Ascending aorta (tissue), 2 donors: ENCODE measurements around the gene NFU1. TPM values are rescaled to one million over a fixed set of nuclear protein-coding genes. Genes with fewer than 3 reads are reported as not detected.

Experiments used
- DNase-seq, 2 donors: peaks; one replicate each; pipeline ENCODE4 v3.0.0-alpha.2; 2019; ENCODE audit warnings: low spot score in 2 of 2
- H3K27ac ChIP-seq, 2 donors: fragments of 200-600 bp; sonication (generic); one replicate each; pipeline ENCODE4 v1.5.1; 2016 to 2017; ENCODE audit warnings: mild to moderate bottlenecking in 1 of 2
- H3K27me3 ChIP-seq: fragments of 200-600 bp; sonication (generic); one replicate; pipeline ENCODE4 v1.5.1; 2017
- H3K36me3 ChIP-seq, 2 donors: fragments of 200-600 bp; sonication (generic); one replicate each; pipeline ENCODE4 v1.5.1; 2016
- H3K4me1 ChIP-seq, 2 donors: fragments of 200-600 bp; sonication (generic); one replicate each; pipeline ENCODE4 v1.5.1; 2016 to 2017; ENCODE audit warnings: mild to moderate bottlenecking in 1 of 2
- H3K4me3 ChIP-seq, 2 donors: fragments of 200-600 bp; sonication (generic); one replicate each; pipeline ENCODE4 v1.5.1; 2016 to 2017; ENCODE audit warnings: mild to moderate bottlenecking in 1 of 2
- H3K9me3 ChIP-seq, 2 donors: fragments of 200-600 bp; sonication (generic); one replicate each; pipeline ENCODE4 v1.5.1; 2016
- CTCF ChIP-seq, 3 experiments: fragments of 200-600 bp in 2 of 3; fragments of 450-650 bp in 1 of 3; sonication (generic) in 2 of 3; IDR thresholded peaks; one replicate each; pipeline ENCODE4 v1.5.1; 2016 to 2019; ENCODE audit warnings: antibody characterized with exemption in 3 of 3, mild to moderate bottlenecking in 1 of 3, moderate library complexity in 1 of 3
- intact Hi-C: fragments of 100-400 bp; cut with DNase I; formaldehyde crosslinking; loops from one replicate; pipeline ENCODE4 v1.15.1; 2023
- total RNA-seq: library from RNA; depleted of rRNA; stranded (reverse); fragments of >200 nt; gene quantifications from one replicate; pipeline ENCODE4 v1.1.0, GENCODE V29; 2016

NFU1 gene
- total RNA-seq, 1 donor from 2014 or later = 49.4 TPM

GRCh38 chr2:69477627-69478026 lies 40.4 kb upstream of the NFU1 start:
- Histone ChIP-seq H3K27me3 (no peaks in the 10 kb centered on the region), H3K9me3 (no peaks in the 10 kb centered on the region), H3K4me3 (no peak overlapping the region), H3K27ac (no peak overlapping the region), H3K36me3 (peaks cover 21 to 25% of the 10 kb centered on the region in 2 donors), H3K4me1 (no peaks in the 10 kb centered on the region)
- intact Hi-C loops = no loop called here
- TF ChIP-seq CTCF (IDR thresholded peaks at IDR 0.05) = no peak
- no peak for DNase-seq

GRCh38 chr2:69474688-69475087 lies 37.5 kb upstream of the NFU1 start:
- no peaks in the 10 kb centered on the region for H3K27me3 ChIP-seq
- DNase-seq = no peak
- H3K9me3 ChIP-seq = no peaks in the 10 kb centered on the region
- intact Hi-C loops = no loop called here
- peaks cover 12 to 14% of the 10 kb centered on the region in 2 donors for H3K36me3 ChIP-seq
- H3K4me1 ChIP-seq = no peaks in the 10 kb centered on the region
- TF ChIP-seq CTCF (IDR thresholded peaks at IDR 0.05) = no peak
- H3K27ac ChIP-seq = no peak overlapping the region
- no peak overlapping the region for H3K4me3 ChIP-seq

GRCh38 chr2:69471793-69472192 lies 34.6 kb upstream of the NFU1 start:
- DNase-seq = no peak
- Histone ChIP-seq H3K27me3 (no peaks in the 10 kb centered on the region), H3K4me1 (no peaks in the 10 kb centered on the region), H3K27ac (no peak overlapping the region), H3K4me3 (no peak overlapping the region), H3K9me3 (no peaks in the 10 kb centered on the region), H3K36me3 (peaks cover 5 to 12% of the 10 kb centered on the region in 2 donors)
- no peak for TF ChIP-seq CTCF (IDR thresholded peaks at IDR 0.05)
- intact Hi-C loops = no loop called here

- peaks cover 6 to 10% of the 10 kb centered on the region in 2 donors for H3K36me3 ChIP-seq
- no peaks in the 10 kb centered on the region for H3K4me1 ChIP-seq
- no peaks in the 10 kb centered on the region for H3K9me3 ChIP-seq
- intact Hi-C loops = no loop called here
- no peak overlapping the region for H3K4me3 ChIP-seq
- no peak for DNase-seq
- no peak overlapping the region for H3K27ac ChIP-seq
- TF ChIP-seq CTCF (IDR thresholded peaks at IDR 0.05) = no peak
- H3K27me3 ChIP-seq = no peaks in the 10 kb centered on the region
These were observed 33.7 kb upstream of the NFU1 start for GRCh38 chr2:69470911-69471310.

GRCh38 chr2:69469784-69470183 lies 32.5 kb upstream of the NFU1 start:
- H3K9me3 ChIP-seq = no peaks in the 10 kb centered on the region
- H3K36me3 ChIP-seq = peaks cover 11 to 12% of the 10 kb centered on the region in 2 donors
- DNase-seq = no peak
- intact Hi-C loops = no loop called here
- peak overlapping the region in 1 of 2 donors; percentile 7 for H3K27ac ChIP-seq
- H3K4me3 ChIP-seq = no peak overlapping the region
- H3K27me3 ChIP-seq = no peaks in the 10 kb centered on the region
- no peak for TF ChIP-seq CTCF (IDR thresholded peaks at IDR 0.05)
- H3K4me1 ChIP-seq = no peaks in the 10 kb centered on the region

GRCh38 chr2:69469375-69469774 lies 32.1 kb upstream of the NFU1 start:
- no peak for DNase-seq
- H3K9me3 ChIP-seq = no peaks in the 10 kb centered on the region
- no peak for TF ChIP-seq CTCF (IDR thresholded peaks at IDR 0.05)
- H3K4me1 ChIP-seq = no peaks in the 10 kb centered on the region
- H3K36me3 ChIP-seq = peaks cover 12% of the 10 kb centered on the region in 2 donors
- intact Hi-C loops = no loop called here
- H3K27me3 ChIP-seq = no peaks in the 10 kb centered on the region
- H3K27ac ChIP-seq = peak overlapping the region in 1 of 2 donors; percentile 7
- no peak overlapping the region for H3K4me3 ChIP-seq
